ENCODE results near the gene MRPS7. TPM values are rescaled to one million over a fixed set of nuclear protein-coding genes. Genes with fewer than 3 reads are reported as not detected.

Gene MRPS7
- total and polyA plus RNA-seq, 9 of the 15 experiments (the other 6 are each of a cell fraction or from before 2014, with no cell fraction given) = 107 to 244 (median 132) TPM

DNA sequence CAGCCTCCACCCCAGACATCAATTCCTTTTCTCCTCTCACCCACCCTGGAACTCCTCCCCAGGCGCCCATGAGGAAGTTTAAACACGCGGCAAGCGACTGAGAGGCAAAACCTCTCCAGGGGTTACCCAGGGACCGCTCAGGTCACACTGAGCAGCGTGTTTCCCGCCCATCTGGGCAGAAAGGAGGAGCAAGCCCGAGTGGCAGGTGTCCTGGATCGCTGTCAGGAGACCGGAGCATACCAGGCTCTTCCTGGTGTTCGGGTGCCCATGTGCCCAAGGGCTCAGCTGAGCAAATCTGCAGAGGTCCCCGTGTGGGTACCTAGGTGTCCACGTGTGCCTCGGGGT, 27.1 kb downstream of the MRPS7 start (continued):
- TF ChIP-seq ID3 (CRISPR knock-in tag; IDR thresholded peaks at IDR 0.05) (no peak), ID3 (tag; IDR thresholded peaks at IDR 0.05) (peak; percentile 55; the same call in 1 of the 2 replicates), ZNF668 (CRISPR knock-in tag; IDR thresholded peaks at IDR 0.05) (no peak), SMAD4 (CRISPR knock-in tag; conservative IDR thresholded peaks at IDR 0.05) (0 out of 2 replicates have a peak, but pooled peaks have one; percentile 30), KDM1A (IDR thresholded peaks at IDR 0.05) (no peak), CREM (IDR thresholded peaks at IDR 0.05; ENCODE audit: low read depth) (no peak), ZNF318 (IDR thresholded peaks at IDR 0.05; ENCODE audit: borderline replicate concordance in 1 of 2, low read depth in 1 of 2) (no peak), CTBP1 (IDR thresholded peaks at IDR 0.05; ENCODE audit: borderline replicate concordance) (peak; percentile 24; the same call in 1 of the 2 replicates), SPI1 (IDR thresholded peaks at IDR 0.05; ENCODE audit: borderline replicate concordance, low read depth, low read length) (no peak), NR2C2 (CRISPR knock-in tag; IDR thresholded peaks at IDR 0.05) (0 out of 2 replicates have a peak, but pooled peaks have one; percentile 36), NR2C2 (tag; IDR thresholded peaks at IDR 0.05) (no peak), ZNF12 (CRISPR knock-in tag; IDR thresholded peaks at IDR 0.05) (0 out of 2 replicates have a peak, but pooled peaks have one; percentile 11), ZNF644 (tag; IDR thresholded peaks at IDR 0.05; ENCODE audit: low read depth) (no peak), PHF21A (IDR thresholded peaks at IDR 0.05; ENCODE audit: borderline replicate concordance, low read depth) (no peak)
- TF ChIP-seq, protein P1, sequence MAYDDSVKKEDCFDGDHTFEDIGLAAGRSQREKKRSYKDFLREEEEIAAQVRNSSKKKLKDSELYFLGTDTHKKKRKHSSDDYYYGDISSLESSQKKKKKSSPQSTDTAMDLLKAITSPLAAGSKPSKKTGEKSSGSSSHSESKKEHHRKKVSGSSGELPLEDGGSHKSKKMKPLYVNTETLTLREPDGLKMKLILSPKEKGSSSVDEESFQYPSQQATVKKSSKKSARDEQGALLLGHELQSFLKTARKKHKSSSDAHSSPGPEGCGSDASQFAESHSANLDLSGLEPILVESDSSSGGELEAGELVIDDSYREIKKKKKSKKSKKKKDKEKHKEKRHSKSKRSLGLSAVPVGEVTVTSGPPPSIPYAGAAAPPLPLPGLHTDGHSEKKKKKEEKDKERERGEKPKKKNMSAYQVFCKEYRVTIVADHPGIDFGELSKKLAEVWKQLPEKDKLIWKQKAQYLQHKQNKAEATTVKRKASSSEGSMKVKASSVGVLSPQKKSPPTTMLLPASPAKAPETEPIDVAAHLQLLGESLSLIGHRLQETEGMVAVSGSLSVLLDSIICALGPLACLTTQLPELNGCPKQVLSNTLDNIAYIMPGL (CRISPR knock-in tag; IDR thresholded peaks at IDR 0.05) = 0 out of 2 replicates have a peak, but pooled peaks have one; percentile 47

All from K562 (cell line).